Fibroblast of lung (primary cell): ENCODE results near the gene SUSD1. TPM values are rescaled to one million over a fixed set of nuclear protein-coding genes. Genes with fewer than 3 reads are reported as not detected.

Experiments
- DNase-seq, 2 donors: peaks; one replicate each; pipeline versions ENCODE4 v3.0.0 to v3.0.0-alpha.2; 2010; ENCODE audit warnings: low read depth in 2 of 2
- H2AFZ ChIP-seq: 2 replicates; pipeline ENCODE4 v1.5.1; 2012; ENCODE audit warnings: low read length, control low read depth, inconsistent platforms
- H3K27ac ChIP-seq: 2 replicates; pipeline ENCODE4 v1.5.1; 2011; ENCODE audit warnings: low read length, control low read depth; ENCODE audit not compliant: insufficient read depth
- H3K27me3 ChIP-seq: 2 replicates; pipeline ENCODE4 v1.5.1; 2011; ENCODE audit warnings: mild to moderate bottlenecking, low read length; ENCODE audit not compliant: control insufficient read depth, insufficient read depth
- H3K36me3 ChIP-seq: 2 replicates; pipeline ENCODE4 v1.5.1; 2011; ENCODE audit warnings: low read length; ENCODE audit not compliant: control insufficient read depth, insufficient read depth
- H3K4me1 ChIP-seq: 2 replicates; pipeline ENCODE4 v1.5.1; 2011; ENCODE audit warnings: low read length; ENCODE audit not compliant: control insufficient read depth, insufficient read depth; ENCODE audit errors: extremely low read depth
- H3K4me2 ChIP-seq: 2 replicates; pipeline ENCODE4 v1.5.1; 2011; ENCODE audit warnings: low read length, control low read depth; ENCODE audit not compliant: insufficient read depth; ENCODE audit errors: extremely low read depth
- H3K4me3 ChIP-seq, 4 experiments: fragments of 200-600 bp in 1 of 4; sonication (generic) in 1 of 4; replicated peaks in 1 of 4; 2 replicates each; pipeline ENCODE4 v1.5.1; 2011 to 2016; ENCODE audit warnings: low read length in 4 of 4, low read depth in 3 of 4, mild to moderate bottlenecking in 3 of 4, control low read depth in 2 of 4, inconsistent platforms in 1 of 4, mixed read lengths in 1 of 4; ENCODE audit not compliant: insufficient read depth in 1 of 4; ENCODE audit errors: control extremely low read depth in 1 of 4
- H3K79me2 ChIP-seq: 2 replicates; pipeline ENCODE4 v1.5.1; 2012; ENCODE audit warnings: mild to moderate bottlenecking, low read length, inconsistent platforms; ENCODE audit not compliant: control insufficient read depth, insufficient read depth
- H3K9ac ChIP-seq: 2 replicates; pipeline ENCODE4 v1.5.1; 2011; ENCODE audit warnings: mild to moderate bottlenecking, low read length, control low read depth; ENCODE audit not compliant: insufficient read depth
- H3K9me3 ChIP-seq: 2 replicates; pipeline ENCODE4 v1.5.1; 2012; ENCODE audit warnings: low read depth, low read length; ENCODE audit not compliant: control insufficient read depth, insufficient read depth
- H4K20me1 ChIP-seq: 2 replicates; pipeline ENCODE4 v1.5.1; 2011; ENCODE audit warnings: low read length; ENCODE audit not compliant: control insufficient read depth, insufficient read depth; ENCODE audit errors: extremely low read depth
- EZH2 ChIP-seq: IDR thresholded peaks from 2 replicates; pipeline ENCODE4 v1.5.1; 2012; ENCODE audit warnings: low read length, control low read depth, mild to moderate bottlenecking; ENCODE audit errors: missing control alignments
- polyA plus RNA-seq, 2 donors: library from polyadenylated mRNA; depleted of rRNA in 1 of 2; stranded (reverse) in 1 of 2; unstranded in 1 of 2; fragments of >200 nt; gene quantifications; 2 replicates each; pipeline ENCODE4 v1.2.1, GENCODE V29; 2011 to 2012; ENCODE audit warnings: missing spikeins in 1 of 2
- total RNA-seq: library from RNA; depleted of rRNA; stranded (reverse); fragments of >200 nt; gene quantifications from 2 replicates; pipeline ENCODE4 v1.2.1, GENCODE V29; 2014
- TF ChIP-seq, protein P1 (sequence below), 2 donors: IDR thresholded peaks in 1 of 2; conservative IDR thresholded peaks in 1 of 2; 1 replicate in 1 of 2; 2 replicates in 1 of 2; pipeline ENCODE4 v1.5.1; 2011 to 2012; ENCODE audit warnings: low read length in 2 of 2, control low read depth in 1 of 2, inconsistent platforms in 1 of 2, low read depth in 1 of 2, mild to moderate bottlenecking in 1 of 2

Gene SUSD1
- total and polyA plus RNA-seq, 2 donors (not counting 1 experiment from before 2014, with no cell fraction given), result 27.4 to 28.6 TPM

- no peaks in the 10 kb centered on the region for H3K79me2 ChIP-seq
- no peaks in the 10 kb centered on the region for H3K9me3 ChIP-seq
- H3K4me1 ChIP-seq, result peaks cover 17% of the 10 kb centered on the region
- TF ChIP-seq, protein P1, sequence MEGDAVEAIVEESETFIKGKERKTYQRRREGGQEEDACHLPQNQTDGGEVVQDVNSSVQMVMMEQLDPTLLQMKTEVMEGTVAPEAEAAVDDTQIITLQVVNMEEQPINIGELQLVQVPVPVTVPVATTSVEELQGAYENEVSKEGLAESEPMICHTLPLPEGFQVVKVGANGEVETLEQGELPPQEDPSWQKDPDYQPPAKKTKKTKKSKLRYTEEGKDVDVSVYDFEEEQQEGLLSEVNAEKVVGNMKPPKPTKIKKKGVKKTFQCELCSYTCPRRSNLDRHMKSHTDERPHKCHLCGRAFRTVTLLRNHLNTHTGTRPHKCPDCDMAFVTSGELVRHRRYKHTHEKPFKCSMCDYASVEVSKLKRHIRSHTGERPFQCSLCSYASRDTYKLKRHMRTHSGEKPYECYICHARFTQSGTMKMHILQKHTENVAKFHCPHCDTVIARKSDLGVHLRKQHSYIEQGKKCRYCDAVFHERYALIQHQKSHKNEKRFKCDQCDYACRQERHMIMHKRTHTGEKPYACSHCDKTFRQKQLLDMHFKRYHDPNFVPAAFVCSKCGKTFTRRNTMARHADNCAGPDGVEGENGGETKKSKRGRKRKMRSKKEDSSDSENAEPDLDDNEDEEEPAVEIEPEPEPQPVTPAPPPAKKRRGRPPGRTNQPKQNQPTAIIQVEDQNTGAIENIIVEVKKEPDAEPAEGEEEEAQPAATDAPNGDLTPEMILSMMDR (conservative IDR thresholded peaks at IDR 0.05 in 1 of 2, IDR thresholded peaks at IDR 0.05 in 1 of 2; ENCODE audit: low read depth in 1 of 2, low read length in 2 of 2), result no peak
- no peak for TF ChIP-seq EZH2
- no peak overlapping the region for H3K4me3 ChIP-seq
- no peak overlapping the region for H2AFZ ChIP-seq
- H3K27ac ChIP-seq, result no peak overlapping the region
- no peak overlapping the region for H3K4me2 ChIP-seq
- DNase-seq, result peak in 1 of 2 donors; percentile 42
- no peaks in the 10 kb centered on the region for H3K27me3 ChIP-seq
- H3K36me3 ChIP-seq, result no peaks in the 10 kb centered on the region
- no peak overlapping the region for H3K9ac ChIP-seq
- no peaks in the 10 kb centered on the region for H4K20me1 ChIP-seq
Measured at GRCh38 chr9:112069318-112070169, 105.6 kb downstream of the SUSD1 start.

DNA sequence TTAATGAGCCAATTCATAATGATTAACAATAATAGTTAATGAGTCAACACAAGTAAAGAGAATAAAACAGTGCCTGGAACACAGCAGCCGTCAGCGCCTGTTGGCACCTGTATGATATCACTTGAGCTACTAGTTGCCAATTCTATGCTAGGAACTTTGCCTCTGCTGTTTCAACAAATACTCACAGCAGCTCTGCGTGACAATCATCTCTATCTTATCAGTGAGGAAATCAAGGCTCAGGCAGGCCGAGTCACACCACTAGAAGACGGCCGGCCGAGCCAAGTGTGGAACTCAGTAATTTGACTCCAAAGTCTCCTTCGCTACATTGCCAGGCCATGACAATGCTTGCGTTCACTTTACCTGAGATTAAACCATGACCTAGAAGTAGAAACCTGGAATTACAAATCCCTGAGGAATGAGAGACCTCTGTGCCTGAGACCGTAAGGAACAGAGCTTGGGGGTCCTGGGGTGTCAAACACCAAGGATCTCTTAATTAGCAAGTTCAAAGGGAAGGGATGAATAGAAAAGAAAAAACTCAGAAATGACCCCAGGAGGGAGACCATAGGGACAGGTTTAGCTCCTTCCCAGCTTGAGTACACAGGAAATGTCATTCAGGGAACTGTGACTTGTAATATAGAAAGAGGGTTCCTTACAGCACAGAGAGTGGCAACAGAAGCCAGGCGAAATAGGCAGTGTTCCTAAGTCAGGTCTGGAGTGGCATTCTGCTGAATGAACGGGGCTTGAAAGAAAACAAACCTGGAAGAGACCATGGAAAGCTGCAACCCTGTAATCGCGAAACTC, 109.1 kb downstream of the SUSD1 start:
- H3K4me3 ChIP-seq, result no peak overlapping the region
- no peaks in the 10 kb centered on the region for H3K36me3 ChIP-seq
- peak overlapping the region; percentile 41 for H3K27ac ChIP-seq
- peak; percentile 89 for DNase-seq
- H3K27me3 ChIP-seq, result no peaks in the 10 kb centered on the region
- no peak overlapping the region for H3K9ac ChIP-seq
- TF ChIP-seq EZH2, result no peak
- TF ChIP-seq, protein P1 (conservative IDR thresholded peaks at IDR 0.05 in 1 of 2, IDR thresholded peaks at IDR 0.05 in 1 of 2; ENCODE audit: low read depth in 1 of 2, low read length in 2 of 2), result no peak
- H3K4me1 ChIP-seq, result peaks cover 14% of the 10 kb centered on the region
- H3K4me2 ChIP-seq, result no peak overlapping the region
- no peaks in the 10 kb centered on the region for H3K79me2 ChIP-seq
- H2AFZ ChIP-seq, result no peak overlapping the region
- H3K9me3 ChIP-seq, result no peaks in the 10 kb centered on the region
- H4K20me1 ChIP-seq, result no peaks in the 10 kb centered on the region

- no peak overlapping the region for H3K4me2 ChIP-seq
- TF ChIP-seq EZH2, result no peak
- TF ChIP-seq, protein P1 (conservative IDR thresholded peaks at IDR 0.05 in 1 of 2, IDR thresholded peaks at IDR 0.05 in 1 of 2; ENCODE audit: low read depth in 1 of 2, low read length in 2 of 2), result no peak
- no peak overlapping the region for H3K9ac ChIP-seq
Measured at GRCh38 chr9:112064871-112065270, 110.2 kb downstream of the SUSD1 start.

More at GRCh38 chr9:112064871-112065270, 110.2 kb downstream of the SUSD1 start:
- no peak for DNase-seq
- H3K27me3 ChIP-seq, result no peaks in the 10 kb centered on the region
- no peaks in the 10 kb centered on the region for H3K9me3 ChIP-seq
- H3K4me1 ChIP-seq, result peaks cover 25% of the 10 kb centered on the region
- H3K4me3 ChIP-seq, result no peak overlapping the region
- no peak overlapping the region for H3K27ac ChIP-seq
- H3K36me3 ChIP-seq, result no peaks in the 10 kb centered on the region
- no peak overlapping the region for H2AFZ ChIP-seq
- no peaks in the 10 kb centered on the region for H4K20me1 ChIP-seq
- H3K79me2 ChIP-seq, result no peaks in the 10 kb centered on the region
